Fibroblast of lung (primary cell): ENCODE data around the gene CCDC102B. TPM values are rescaled to one million over a fixed set of nuclear protein-coding genes. Genes with fewer than 3 reads are reported as not detected.

Experiments used
- DNase-seq, 2 donors: peaks; one replicate each; pipeline versions ENCODE4 v3.0.0 to v3.0.0-alpha.2; 2010; ENCODE audit warnings: low read depth in 2 of 2
- H2AFZ ChIP-seq: 2 replicates; pipeline ENCODE4 v1.5.1; 2012; ENCODE audit warnings: low read length, control low read depth, inconsistent platforms
- H3K27ac ChIP-seq: 2 replicates; pipeline ENCODE4 v1.5.1; 2011; ENCODE audit warnings: low read length, control low read depth; ENCODE audit not compliant: insufficient read depth
- H3K27me3 ChIP-seq: 2 replicates; pipeline ENCODE4 v1.5.1; 2011; ENCODE audit warnings: mild to moderate bottlenecking, low read length; ENCODE audit not compliant: control insufficient read depth, insufficient read depth
- H3K36me3 ChIP-seq: 2 replicates; pipeline ENCODE4 v1.5.1; 2011; ENCODE audit warnings: low read length; ENCODE audit not compliant: control insufficient read depth, insufficient read depth
- H3K4me1 ChIP-seq: 2 replicates; pipeline ENCODE4 v1.5.1; 2011; ENCODE audit warnings: low read length; ENCODE audit not compliant: control insufficient read depth, insufficient read depth; ENCODE audit errors: extremely low read depth
- H3K4me2 ChIP-seq: 2 replicates; pipeline ENCODE4 v1.5.1; 2011; ENCODE audit warnings: low read length, control low read depth; ENCODE audit not compliant: insufficient read depth; ENCODE audit errors: extremely low read depth
- H3K4me3 ChIP-seq, 4 experiments: fragments of 200-600 bp in 1 of 4; sonication (generic) in 1 of 4; replicated peaks in 1 of 4; 2 replicates each; pipeline ENCODE4 v1.5.1; 2011 to 2016; ENCODE audit warnings: low read length in 4 of 4, low read depth in 3 of 4, mild to moderate bottlenecking in 3 of 4, control low read depth in 2 of 4, inconsistent platforms in 1 of 4, mixed read lengths in 1 of 4; ENCODE audit not compliant: insufficient read depth in 1 of 4; ENCODE audit errors: control extremely low read depth in 1 of 4
- H3K79me2 ChIP-seq: 2 replicates; pipeline ENCODE4 v1.5.1; 2012; ENCODE audit warnings: mild to moderate bottlenecking, low read length, inconsistent platforms; ENCODE audit not compliant: control insufficient read depth, insufficient read depth
- H3K9ac ChIP-seq: 2 replicates; pipeline ENCODE4 v1.5.1; 2011; ENCODE audit warnings: mild to moderate bottlenecking, low read length, control low read depth; ENCODE audit not compliant: insufficient read depth
- H3K9me3 ChIP-seq: 2 replicates; pipeline ENCODE4 v1.5.1; 2012; ENCODE audit warnings: low read depth, low read length; ENCODE audit not compliant: control insufficient read depth, insufficient read depth
- H4K20me1 ChIP-seq: 2 replicates; pipeline ENCODE4 v1.5.1; 2011; ENCODE audit warnings: low read length; ENCODE audit not compliant: control insufficient read depth, insufficient read depth; ENCODE audit errors: extremely low read depth
- EZH2 ChIP-seq: IDR thresholded peaks from 2 replicates; pipeline ENCODE4 v1.5.1; 2012; ENCODE audit warnings: low read length, control low read depth, mild to moderate bottlenecking; ENCODE audit errors: missing control alignments
- polyA plus RNA-seq, 2 donors: library from polyadenylated mRNA; depleted of rRNA in 1 of 2; stranded (reverse) in 1 of 2; unstranded in 1 of 2; fragments of >200 nt; gene quantifications; 2 replicates each; pipeline ENCODE4 v1.2.1, GENCODE V29; 2011 to 2012; ENCODE audit warnings: missing spikeins in 1 of 2
- total RNA-seq: library from RNA; depleted of rRNA; stranded (reverse); fragments of >200 nt; gene quantifications from 2 replicates; pipeline ENCODE4 v1.2.1, GENCODE V29; 2014
- TF ChIP-seq, protein P1 (sequence below), 2 donors: IDR thresholded peaks in 1 of 2; conservative IDR thresholded peaks in 1 of 2; 1 replicate in 1 of 2; 2 replicates in 1 of 2; pipeline ENCODE4 v1.5.1; 2011 to 2012; ENCODE audit warnings: low read length in 2 of 2, control low read depth in 1 of 2, inconsistent platforms in 1 of 2, low read depth in 1 of 2, mild to moderate bottlenecking in 1 of 2

The CCDC102B gene
- total and polyA plus RNA-seq, 2 donors (not counting 1 experiment from before 2014, with no cell fraction given), result 33.7 to 35.3 TPM

DNA sequence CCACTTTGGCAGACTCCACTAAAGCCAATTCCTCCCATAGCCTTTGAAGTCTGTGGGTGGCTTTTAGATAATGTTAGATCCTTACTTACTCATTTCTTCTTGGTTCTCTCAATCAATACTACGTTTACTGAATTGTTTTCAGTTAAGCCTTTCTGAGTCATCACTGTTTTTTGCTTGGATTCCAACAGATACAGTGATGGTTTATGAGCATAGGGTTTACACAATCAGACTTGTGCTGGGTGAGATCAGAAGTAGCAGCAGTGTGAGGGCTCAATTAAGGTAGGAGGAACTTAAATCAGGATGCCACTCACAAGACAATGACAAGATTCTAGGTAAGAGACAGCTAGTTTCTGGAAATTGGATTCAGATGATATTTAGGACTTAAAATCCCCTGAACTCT lies 305.1 kb downstream of the CCDC102B start:
- Histone ChIP-seq H4K20me1 (no peaks in the 10 kb centered on the region), H3K27ac (no peak overlapping the region), H3K4me2 (no peak overlapping the region), H3K4me1 (no peaks in the 10 kb centered on the region), H3K36me3 (no peaks in the 10 kb centered on the region), H3K79me2 (no peaks in the 10 kb centered on the region), H3K27me3 (no peaks in the 10 kb centered on the region), H3K9me3 (no peaks in the 10 kb centered on the region), H3K4me3 (no peak overlapping the region), H2AFZ (no peak overlapping the region), H3K9ac (no peak overlapping the region)
- TF ChIP-seq, protein P1, sequence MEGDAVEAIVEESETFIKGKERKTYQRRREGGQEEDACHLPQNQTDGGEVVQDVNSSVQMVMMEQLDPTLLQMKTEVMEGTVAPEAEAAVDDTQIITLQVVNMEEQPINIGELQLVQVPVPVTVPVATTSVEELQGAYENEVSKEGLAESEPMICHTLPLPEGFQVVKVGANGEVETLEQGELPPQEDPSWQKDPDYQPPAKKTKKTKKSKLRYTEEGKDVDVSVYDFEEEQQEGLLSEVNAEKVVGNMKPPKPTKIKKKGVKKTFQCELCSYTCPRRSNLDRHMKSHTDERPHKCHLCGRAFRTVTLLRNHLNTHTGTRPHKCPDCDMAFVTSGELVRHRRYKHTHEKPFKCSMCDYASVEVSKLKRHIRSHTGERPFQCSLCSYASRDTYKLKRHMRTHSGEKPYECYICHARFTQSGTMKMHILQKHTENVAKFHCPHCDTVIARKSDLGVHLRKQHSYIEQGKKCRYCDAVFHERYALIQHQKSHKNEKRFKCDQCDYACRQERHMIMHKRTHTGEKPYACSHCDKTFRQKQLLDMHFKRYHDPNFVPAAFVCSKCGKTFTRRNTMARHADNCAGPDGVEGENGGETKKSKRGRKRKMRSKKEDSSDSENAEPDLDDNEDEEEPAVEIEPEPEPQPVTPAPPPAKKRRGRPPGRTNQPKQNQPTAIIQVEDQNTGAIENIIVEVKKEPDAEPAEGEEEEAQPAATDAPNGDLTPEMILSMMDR (conservative IDR thresholded peaks at IDR 0.05 in 1 of 2, IDR thresholded peaks at IDR 0.05 in 1 of 2; ENCODE audit: low read depth in 1 of 2, low read length in 2 of 2), result no peak
- TF ChIP-seq EZH2, result no peak
- peak; percentile 10 to 31 for DNase-seq

Other genes starting within 250 kb of the CCDC102B start
- gene TMX3, start 83.0 kb upstream of the CCDC102B start, total RNA-seq, result 98.1 and 107 TPM in 2 replicates
- 59.5 and 107 TPM in 2 replicates for gene TMX3, start 83.0 kb upstream of the CCDC102B start, polyA plus RNA-seq